Mesendoderm (in vitro differentiated cells): ENCODE measurements around the gene LRFN2.

Experiments
- DNase-seq: peaks from one replicate; pipeline ENCODE4 v3.0.0; 2013
- H2AK5ac ChIP-seq: 2 replicates; pipeline ENCODE4 v1.6.1; 2013; ENCODE audit warnings: low read length, inconsistent platforms
- H2BK120ac ChIP-seq: 2 replicates; pipeline ENCODE4 v1.6.1; 2013; ENCODE audit warnings: low read depth, mild to moderate bottlenecking, low read length, moderate library complexity, mixed read lengths
- H2BK15ac ChIP-seq: replicated peaks from 2 replicates; pipeline ENCODE4 v1.6.1; 2013; ENCODE audit warnings: low read depth, mild to moderate bottlenecking, moderate library complexity
- H2BK5ac ChIP-seq: 2 replicates; pipeline ENCODE4 v1.6.1; 2013; ENCODE audit warnings: low read length, inconsistent platforms
- H3K18ac ChIP-seq: 2 replicates; pipeline ENCODE4 v1.6.1; 2013; ENCODE audit warnings: mild to moderate bottlenecking, low read length, mixed read lengths
- H3K23ac ChIP-seq: one replicate; pipeline ENCODE4 v1.6.1; 2013; ENCODE audit warnings: low read length
- H3K27ac ChIP-seq: 2 replicates; pipeline ENCODE4 v1.5.1; 2013; ENCODE audit warnings: low read depth, mild to moderate bottlenecking, inconsistent platforms, low read length, moderate library complexity
- H3K27me3 ChIP-seq: 2 replicates; pipeline ENCODE4 v1.6.1; 2013; ENCODE audit warnings: low read length, control low read depth, mild to moderate bottlenecking, inconsistent platforms; ENCODE audit not compliant: insufficient read depth, poor library complexity
- H3K36me3 ChIP-seq: 2 replicates; pipeline ENCODE4 v1.6.1; 2013; ENCODE audit warnings: low read length, inconsistent platforms; ENCODE audit not compliant: control insufficient read depth, insufficient read depth
- H3K4ac ChIP-seq: one replicate; pipeline ENCODE4 v1.6.1; 2013; ENCODE audit warnings: low read depth, mild to moderate bottlenecking, low read length, moderate library complexity
- H3K4me1 ChIP-seq: 2 replicates; pipeline ENCODE4 v1.6.1; 2013; ENCODE audit warnings: low read depth, low read length, inconsistent platforms; ENCODE audit not compliant: control insufficient read depth
- H3K4me2 ChIP-seq: 2 replicates; pipeline ENCODE4 v1.6.1; 2013; ENCODE audit warnings: low read length
- H3K4me3 ChIP-seq: 2 replicates; pipeline ENCODE4 v1.5.1; 2013; ENCODE audit warnings: mild to moderate bottlenecking, low read length
- H3K56ac ChIP-seq: one replicate; pipeline ENCODE4 v1.6.1; 2013; ENCODE audit warnings: low read length
- H3K79me1 ChIP-seq: 2 replicates; pipeline ENCODE4 v1.6.1; 2013; ENCODE audit warnings: low read length, inconsistent platforms
- H3K79me2 ChIP-seq: 2 replicates; pipeline ENCODE4 v1.6.1; 2013; ENCODE audit warnings: mild to moderate bottlenecking, low read length; ENCODE audit not compliant: control insufficient read depth, insufficient read depth
- H3K9ac ChIP-seq: 2 replicates; pipeline ENCODE4 v1.6.1; 2013; ENCODE audit warnings: low read length, inconsistent platforms
- H4K5ac ChIP-seq: one replicate; pipeline ENCODE4 v1.6.1; 2013; ENCODE audit warnings: low read length
- H4K8ac ChIP-seq: one replicate; pipeline ENCODE4 v1.6.1; 2013; ENCODE audit warnings: low read depth, mild to moderate bottlenecking, control low read depth, low read length, moderate library complexity
- WGBS: extraction: QIAGEN DNeasy Blood & Tissue Kit; methylation state at CpG from one replicate; pipeline ENCODE4 v1.1.7; 2013; ENCODE audit warnings: low lambda C conversion rate, missing lambda C conversion rate; ENCODE audit not compliant: insufficient coverage; ENCODE audit errors: extremely low coverage; 5-methylcytosine and 5-hydroxymethylcytosine counted together

Gene LRFN2

DNA sequence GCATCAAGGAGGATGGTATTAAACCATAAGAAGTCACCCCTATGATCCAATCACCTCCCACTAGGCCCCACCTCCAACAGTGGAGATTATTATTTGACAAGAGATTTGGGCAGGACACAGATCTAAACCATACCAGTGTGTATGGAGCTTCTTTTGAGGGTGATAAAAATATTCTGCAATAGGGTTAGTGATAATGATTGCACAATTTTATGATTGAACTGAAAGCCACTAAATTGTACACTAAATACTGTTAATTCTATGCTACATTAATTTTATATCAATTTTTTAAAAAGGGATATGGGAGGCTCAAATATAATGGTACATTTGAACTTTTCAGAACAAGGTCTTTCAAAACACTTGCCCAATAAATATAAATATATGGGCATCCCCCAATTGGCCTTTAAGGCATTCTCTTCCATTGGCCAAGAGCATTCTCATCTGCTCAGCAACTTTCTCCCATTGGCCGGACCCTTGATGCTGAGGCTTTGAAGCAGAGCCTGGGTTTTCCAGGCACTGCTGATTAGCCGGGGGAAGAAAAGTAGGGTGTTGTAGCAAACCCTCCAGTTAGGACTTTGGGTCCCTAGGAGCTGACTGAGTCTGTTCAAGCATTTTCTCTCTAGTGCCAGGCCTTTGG, 209.9 kb downstream of the LRFN2 start:
- Histone ChIP-seq H3K4me2 (no peak overlapping the region), H2BK15ac (no peak overlapping the region), H3K23ac (no peak overlapping the region), H3K9ac (no peak overlapping the region), H3K4me1 (no peaks in the 10 kb centered on the region), H3K36me3 (no peaks in the 10 kb centered on the region), H3K27ac (no peak overlapping the region), H3K18ac (no peak overlapping the region), H2BK120ac (no peak overlapping the region), H3K79me2 (no peaks in the 10 kb centered on the region), H3K27me3 (no peaks in the 10 kb centered on the region), H2BK5ac (no peak overlapping the region), H3K4me3 (no peak overlapping the region), H2AK5ac (no peak overlapping the region), H3K4ac (no peak overlapping the region), H4K8ac (no peak overlapping the region), H4K5ac (no peak overlapping the region), H3K56ac (no peak overlapping the region), H3K79me1 (no peaks in the 10 kb centered on the region)
- WGBS: no CpG with 5 or more reads among the region's 2 CpGs
- no peak for DNase-seq

DNA sequence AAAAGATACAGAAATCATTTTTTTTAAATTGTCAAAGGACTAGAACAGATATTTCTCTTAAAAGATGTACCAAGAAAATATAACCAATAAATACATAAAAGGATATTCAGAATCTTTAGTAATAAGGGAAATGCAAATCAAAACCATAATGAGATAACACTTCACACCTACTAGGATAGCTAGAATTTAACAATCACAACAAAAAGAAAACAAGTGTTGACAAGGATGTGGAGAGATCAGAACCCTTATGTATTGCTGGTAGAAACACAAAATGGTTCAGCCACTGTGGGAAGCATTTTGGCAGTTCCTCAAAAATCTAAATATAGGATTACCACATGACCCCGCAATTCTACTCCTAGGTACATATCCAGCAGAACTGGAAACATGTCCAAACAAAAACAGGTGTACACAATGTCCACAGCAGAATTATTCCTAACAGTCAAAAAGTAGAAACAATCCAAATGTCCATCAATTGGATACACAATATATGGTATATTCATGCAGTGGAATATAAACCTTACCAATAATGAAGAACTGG, 211.0 kb downstream of the LRFN2 start:
- Histone ChIP-seq H3K27me3 (no peaks in the 10 kb centered on the region), H4K8ac (no peak overlapping the region)
- no peak for DNase-seq

DNA sequence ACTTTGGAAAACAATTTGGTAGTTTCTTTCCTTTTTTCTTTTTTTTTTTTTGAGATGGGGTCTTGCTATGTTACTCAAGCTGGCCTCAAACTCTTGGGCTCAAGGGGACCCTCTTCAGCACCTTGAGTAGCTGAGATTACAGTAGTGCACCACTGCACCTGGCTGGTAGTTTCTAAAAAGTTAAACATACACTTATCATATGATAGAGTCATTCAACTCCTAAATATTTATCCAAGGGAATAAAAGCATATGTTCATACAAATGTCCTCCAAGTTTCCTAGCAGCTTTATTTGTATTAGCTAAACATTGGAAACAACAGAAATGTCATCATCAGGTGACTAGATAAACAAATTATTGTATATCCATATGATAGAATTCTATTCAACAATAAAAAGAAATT, 213.9 kb downstream of the LRFN2 start:
- Histone ChIP-seq H3K4ac (no peak overlapping the region), H2AK5ac (no peak overlapping the region), H3K4me3 (no peak overlapping the region)

More for the DNA sequence above, 211.0 kb downstream of the LRFN2 start:
- Histone ChIP-seq H3K4ac (no peak overlapping the region), H3K9ac (no peak overlapping the region), H2AK5ac (no peak overlapping the region), H2BK5ac (no peak overlapping the region), H3K79me1 (no peaks in the 10 kb centered on the region), H3K56ac (no peak overlapping the region), H3K27ac (no peak overlapping the region), H3K4me2 (no peak overlapping the region), H3K36me3 (no peaks in the 10 kb centered on the region), H4K5ac (no peak overlapping the region), H3K18ac (no peak overlapping the region), H2BK15ac (no peak overlapping the region), H3K4me3 (no peak overlapping the region), H3K23ac (no peak overlapping the region), H3K4me1 (no peaks in the 10 kb centered on the region), H3K79me2 (no peaks in the 10 kb centered on the region), H2BK120ac (no peak overlapping the region)
- WGBS: no CpG with 5 or more reads among the region's 1 CpG

DNA sequence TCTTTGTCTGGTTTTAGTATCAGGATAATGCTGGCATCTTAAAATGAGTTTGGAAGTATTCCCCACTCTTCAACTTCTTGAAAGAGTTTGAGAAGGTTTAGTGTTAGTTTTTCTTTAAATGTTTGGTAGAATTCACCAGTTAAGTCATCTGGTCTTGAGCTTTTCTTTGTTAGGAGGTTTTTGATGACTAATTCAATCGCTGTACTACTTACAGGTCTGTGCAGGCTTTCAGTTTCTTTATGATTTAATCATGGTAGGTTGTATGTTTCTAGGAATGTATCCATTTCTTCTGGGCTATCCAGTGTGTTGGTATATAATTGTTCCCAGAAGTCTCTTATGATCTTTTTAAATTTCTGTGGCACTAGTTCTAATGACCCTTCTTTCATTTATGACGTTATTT, 215.5 kb downstream of the LRFN2 start:
- H4K8ac ChIP-seq: no peak overlapping the region
- H3K27ac ChIP-seq: no peak overlapping the region
- no peaks in the 10 kb centered on the region for H3K79me2 ChIP-seq
- no CpG with 5 or more reads among the region's 2 CpGs for WGBS
- no peak overlapping the region for H2BK120ac ChIP-seq
- H3K4me2 ChIP-seq: no peak overlapping the region
- H2BK5ac ChIP-seq: no peak overlapping the region
- H3K36me3 ChIP-seq: no peaks in the 10 kb centered on the region
- no peak overlapping the region for H2AK5ac ChIP-seq
- H3K4me3 ChIP-seq: no peak overlapping the region
- H3K9ac ChIP-seq: no peak overlapping the region
- H3K23ac ChIP-seq: no peak overlapping the region
- DNase-seq: no peak
- H3K79me1 ChIP-seq: no peaks in the 10 kb centered on the region
- H3K18ac ChIP-seq: no peak overlapping the region
- H4K5ac ChIP-seq: no peak overlapping the region
- H3K4ac ChIP-seq: no peak overlapping the region
- H3K27me3 ChIP-seq: no peaks in the 10 kb centered on the region
- no peak overlapping the region for H2BK15ac ChIP-seq
- H3K4me1 ChIP-seq: no peaks in the 10 kb centered on the region
- H3K56ac ChIP-seq: no peak overlapping the region

More for the DNA sequence above, 213.9 kb downstream of the LRFN2 start:
- Histone ChIP-seq H4K8ac (no peak overlapping the region), H2BK15ac (no peak overlapping the region), H3K79me1 (no peaks in the 10 kb centered on the region), H3K23ac (no peak overlapping the region), H3K4me1 (no peaks in the 10 kb centered on the region), H3K27ac (no peak overlapping the region), H3K4me2 (no peak overlapping the region), H3K79me2 (no peaks in the 10 kb centered on the region), H2BK120ac (no peak overlapping the region), H3K18ac (no peak overlapping the region), H3K27me3 (no peaks in the 10 kb centered on the region), H3K56ac (no peak overlapping the region), H4K5ac (no peak overlapping the region), H2BK5ac (no peak overlapping the region), H3K9ac (no peak overlapping the region), H3K36me3 (no peaks in the 10 kb centered on the region)
- DNase-seq: no peak

DNA sequence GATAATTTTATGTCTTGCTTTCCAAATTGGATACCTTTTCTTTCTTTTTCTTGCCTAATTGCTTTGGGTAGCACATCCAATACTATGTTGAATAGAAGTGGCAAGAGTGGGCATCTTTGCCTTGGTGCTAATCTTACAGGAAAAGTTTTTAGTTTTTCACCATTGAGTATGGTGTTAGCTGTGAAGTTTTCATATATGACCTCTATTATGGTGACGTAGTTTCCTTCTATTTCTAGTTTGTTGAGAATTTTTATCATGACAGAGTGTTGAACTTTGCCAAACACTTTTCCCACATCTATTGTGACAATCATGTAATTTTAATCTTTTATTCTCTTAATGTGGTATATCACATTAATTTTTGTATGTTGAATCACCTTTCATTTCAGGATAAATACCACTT, 216.1 kb downstream of the LRFN2 start:
- no peaks in the 10 kb centered on the region for H3K79me1 ChIP-seq
- no peaks in the 10 kb centered on the region for H3K36me3 ChIP-seq
- no peak overlapping the region for H2BK5ac ChIP-seq
- H2BK15ac ChIP-seq: no peak overlapping the region
- H3K4me1 ChIP-seq: no peaks in the 10 kb centered on the region
- H3K27me3 ChIP-seq: no peaks in the 10 kb centered on the region
- no peak overlapping the region for H3K56ac ChIP-seq
- no peak overlapping the region for H3K27ac ChIP-seq
- H3K79me2 ChIP-seq: no peaks in the 10 kb centered on the region
- H3K4me3 ChIP-seq: no peak overlapping the region
- DNase-seq: no peak
- H3K23ac ChIP-seq: no peak overlapping the region
- no peak overlapping the region for H3K4ac ChIP-seq
- no peak overlapping the region for H2AK5ac ChIP-seq
- no peak overlapping the region for H4K8ac ChIP-seq
- WGBS: no CpG with 5 or more reads among the region's 1 CpG
- no peak overlapping the region for H3K4me2 ChIP-seq
- no peak overlapping the region for H4K5ac ChIP-seq
- no peak overlapping the region for H3K9ac ChIP-seq
- H3K18ac ChIP-seq: no peak overlapping the region
- H2BK120ac ChIP-seq: no peak overlapping the region

DNA sequence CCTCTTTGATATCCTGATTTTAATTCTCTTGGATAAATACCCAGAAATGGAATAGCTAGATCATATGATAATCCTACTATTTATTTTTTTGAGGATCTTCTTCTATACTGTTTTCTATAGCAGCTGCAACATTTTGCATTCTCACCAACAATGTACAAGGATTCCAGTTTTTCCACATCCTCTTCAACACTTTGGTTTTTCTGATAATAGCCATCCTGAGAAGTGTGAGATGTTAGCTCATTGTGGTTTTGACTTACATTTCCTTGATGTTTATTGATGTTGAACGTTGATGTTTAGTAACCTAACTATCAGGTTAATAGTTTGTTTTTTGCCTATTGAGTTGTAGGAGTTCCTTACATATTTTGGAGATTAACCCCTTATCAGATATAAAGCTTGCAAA, 217.3 kb downstream of the LRFN2 start:
- H2BK120ac ChIP-seq: no peak overlapping the region
- H4K5ac ChIP-seq: no peak overlapping the region
- H2BK15ac ChIP-seq: no peak overlapping the region
- no peak overlapping the region for H3K9ac ChIP-seq
- no peak overlapping the region for H3K23ac ChIP-seq
- no peak overlapping the region for H3K27ac ChIP-seq
- H2AK5ac ChIP-seq: no peak overlapping the region
- no peak overlapping the region for H3K4me2 ChIP-seq
- no peak overlapping the region for H3K4ac ChIP-seq
- no peak overlapping the region for H4K8ac ChIP-seq
- no peaks in the 10 kb centered on the region for H3K4me1 ChIP-seq
- no CpG with 5 or more reads among the region's 1 CpG for WGBS
- no peaks in the 10 kb centered on the region for H3K27me3 ChIP-seq
- no peak for DNase-seq
- H3K18ac ChIP-seq: no peak overlapping the region
- H3K36me3 ChIP-seq: no peaks in the 10 kb centered on the region
- no peaks in the 10 kb centered on the region for H3K79me2 ChIP-seq
- no peaks in the 10 kb centered on the region for H3K79me1 ChIP-seq
- H3K4me3 ChIP-seq: no peak overlapping the region
- H2BK5ac ChIP-seq: no peak overlapping the region
- H3K56ac ChIP-seq: no peak overlapping the region
